ENCODE measurements around the gene PCSK6.
"Not testable (repeated sequence)": the region's sequence is repeated elsewhere in the genome, so short reads cannot be mapped to it uniquely, and the experiment has no call there.

PCSK6 gene

GRCh38 chr15:101466188-101466587, 23.3 kb downstream of the PCSK6 start:
- TF ChIP-seq CTCF (IDR thresholded peaks at IDR 0.05; ENCODE audit: insufficient read depth, low read length) (no peak), POLR2AphosphoS5 (IDR thresholded peaks at IDR 0.05; ENCODE audit: low read depth) (no peak), SPI1 (IDR thresholded peaks at IDR 0.05; ENCODE audit: borderline replicate concordance, low read depth) (no peak), GABPA (IDR thresholded peaks at IDR 0.05; ENCODE audit: low read depth) (no peak)
- TF ChIP-seq, protein P1, sequence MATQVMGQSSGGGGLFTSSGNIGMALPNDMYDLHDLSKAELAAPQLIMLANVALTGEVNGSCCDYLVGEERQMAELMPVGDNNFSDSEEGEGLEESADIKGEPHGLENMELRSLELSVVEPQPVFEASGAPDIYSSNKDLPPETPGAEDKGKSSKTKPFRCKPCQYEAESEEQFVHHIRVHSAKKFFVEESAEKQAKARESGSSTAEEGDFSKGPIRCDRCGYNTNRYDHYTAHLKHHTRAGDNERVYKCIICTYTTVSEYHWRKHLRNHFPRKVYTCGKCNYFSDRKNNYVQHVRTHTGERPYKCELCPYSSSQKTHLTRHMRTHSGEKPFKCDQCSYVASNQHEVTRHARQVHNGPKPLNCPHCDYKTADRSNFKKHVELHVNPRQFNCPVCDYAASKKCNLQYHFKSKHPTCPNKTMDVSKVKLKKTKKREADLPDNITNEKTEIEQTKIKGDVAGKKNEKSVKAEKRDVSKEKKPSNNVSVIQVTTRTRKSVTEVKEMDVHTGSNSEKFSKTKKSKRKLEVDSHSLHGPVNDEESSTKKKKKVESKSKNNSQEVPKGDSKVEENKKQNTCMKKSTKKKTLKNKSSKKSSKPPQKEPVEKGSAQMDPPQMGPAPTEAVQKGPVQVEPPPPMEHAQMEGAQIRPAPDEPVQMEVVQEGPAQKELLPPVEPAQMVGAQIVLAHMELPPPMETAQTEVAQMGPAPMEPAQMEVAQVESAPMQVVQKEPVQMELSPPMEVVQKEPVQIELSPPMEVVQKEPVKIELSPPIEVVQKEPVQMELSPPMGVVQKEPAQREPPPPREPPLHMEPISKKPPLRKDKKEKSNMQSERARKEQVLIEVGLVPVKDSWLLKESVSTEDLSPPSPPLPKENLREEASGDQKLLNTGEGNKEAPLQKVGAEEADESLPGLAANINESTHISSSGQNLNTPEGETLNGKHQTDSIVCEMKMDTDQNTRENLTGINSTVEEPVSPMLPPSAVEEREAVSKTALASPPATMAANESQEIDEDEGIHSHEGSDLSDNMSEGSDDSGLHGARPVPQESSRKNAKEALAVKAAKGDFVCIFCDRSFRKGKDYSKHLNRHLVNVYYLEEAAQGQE (IDR thresholded peaks at IDR 0.05; ENCODE audit: insufficient replicate concordance, low read depth) = no peak
- H3K27ac ChIP-seq (replicated peaks) = no peak overlapping the region
- H3K27me3 ChIP-seq (ENCODE audit: insufficient read depth, poor library complexity, severe bottlenecking) = no peaks in the 10 kb centered on the region
- DNase-seq (ENCODE audit: low read depth in 1 of 2, low spot score in 1 of 2) = no peak
- H3K4me3 ChIP-seq (replicated peaks; ENCODE audit: insufficient read depth, low read length) = no peak overlapping the region

- no peak overlapping the region for H3K27ac ChIP-seq (replicated peaks)
- H3K27me3 ChIP-seq (ENCODE audit: insufficient read depth, poor library complexity, severe bottlenecking) = no peaks in the 10 kb centered on the region
- no peak overlapping the region for H3K4me3 ChIP-seq (replicated peaks; ENCODE audit: insufficient read depth, low read length)
- TF ChIP-seq GABPA (IDR thresholded peaks at IDR 0.05; ENCODE audit: low read depth) (no peak), SPI1 (IDR thresholded peaks at IDR 0.05; ENCODE audit: borderline replicate concordance, low read depth) (no peak), POLR2AphosphoS5 (IDR thresholded peaks at IDR 0.05; ENCODE audit: low read depth) (no peak), CTCF (IDR thresholded peaks at IDR 0.05; ENCODE audit: insufficient read depth, low read length) (no peak)
- TF ChIP-seq, protein P1 (IDR thresholded peaks at IDR 0.05; ENCODE audit: insufficient replicate concordance, low read depth) = no peak
- DNase-seq (ENCODE audit: low read depth in 1 of 2, low spot score in 1 of 2) = no peak
Observed at GRCh38 chr15:101464999-101465669, 24.4 kb downstream of the PCSK6 start.

GRCh38 chr15:101464256-101464998, 25.1 kb downstream of the PCSK6 start:
- Histone ChIP-seq H3K4me3 (replicated peaks; ENCODE audit: insufficient read depth, low read length) (no peak overlapping the region), H3K27me3 (ENCODE audit: insufficient read depth, poor library complexity, severe bottlenecking) (no peaks in the 10 kb centered on the region), H3K27ac (replicated peaks) (no peak overlapping the region)
- TF ChIP-seq CTCF (IDR thresholded peaks at IDR 0.05; ENCODE audit: insufficient read depth, low read length) = no peak
- no peak for TF ChIP-seq GABPA (IDR thresholded peaks at IDR 0.05; ENCODE audit: low read depth)
- no peak for DNase-seq (ENCODE audit: low read depth in 1 of 2, low spot score in 1 of 2)

GRCh38 chr15:101463696-101464095, 25.8 kb downstream of the PCSK6 start:
- not testable (repeated sequence) for H3K27me3 ChIP-seq (ENCODE audit: insufficient read depth, poor library complexity, severe bottlenecking); H3K27ac ChIP-seq (replicated peaks); H3K4me3 ChIP-seq (replicated peaks; ENCODE audit: insufficient read depth, low read length); DNase-seq (ENCODE audit: low read depth in 1 of 2, low spot score in 1 of 2)

Data from HL-60 (cell line).